Upper lobe of left lung (tissue), 4 donors: ENCODE measurements around the gene HNRNPA3.
"Not testable (repeated sequence)": the region's sequence is repeated elsewhere in the genome, so short reads cannot be mapped to it uniquely, and the experiment has no call there.

Source experiments
- EP300 ChIP-seq, 4 donors: sonication (generic); formaldehyde crosslinking; IDR thresholded peaks; one replicate each; pipeline ENCODE4 v1.5.1; 2017; ENCODE audit warnings: antibody characterized with exemption in 4 of 4, control low read depth in 2 of 4
- POLR2A ChIP-seq, 4 donors: fragments of 450-650 bp; IDR thresholded peaks; one replicate each; pipeline ENCODE4 v1.5.1; 2016 to 2017; ENCODE audit warnings: antibody characterized with exemption in 4 of 4, mild to moderate bottlenecking in 2 of 4

- TF ChIP-seq POLR2A, EP300 (IDR thresholded peaks at IDR 0.05): not testable (repeated sequence)
These were observed 10.8 kb downstream of the HNRNPA3 start for GRCh38 chr2:177223436-177223835.
